Mucosa of descending colon (tissue), 3 donors: ENCODE measurements around the gene PSMB5. TPM values are rescaled to one million over a fixed set of nuclear protein-coding genes. Genes with fewer than 3 reads are reported as not detected.

Source experiments
- ATAC-seq: fragments of 200-7000 bp; cut with Tn5 transposase; one replicate; pipeline ENCODE4 v1.9.1; 2020; ENCODE audit warnings: mild to moderate bottlenecking, moderate library complexity
- DNase-seq, 3 donors: peaks; one replicate each; pipeline ENCODE4 v3.0.0-alpha.2; 2020
- H3K36me3 ChIP-seq: fragments of 200-600 bp; one replicate; pipeline ENCODE4 v1.8.0; 2021; ENCODE audit warnings: low read depth, mild to moderate bottlenecking
- H3K4me1 ChIP-seq: fragments of 200-600 bp; one replicate; pipeline ENCODE4 v1.8.0; 2021; ENCODE audit warnings: low read depth, mild to moderate bottlenecking
- H3K4me3 ChIP-seq: fragments of 200-600 bp; one replicate; pipeline ENCODE4 v1.8.0; 2021; ENCODE audit warnings: mild to moderate bottlenecking
- H3K9me3 ChIP-seq: fragments of 200-600 bp; one replicate; pipeline ENCODE4 v1.8.0; 2021; ENCODE audit warnings: mild to moderate bottlenecking
- CTCF ChIP-seq: fragments of 200-600 bp; IDR thresholded peaks from one replicate; pipeline ENCODE4 v1.8.0; 2022; ENCODE audit warnings: antibody characterized with exemption, mild to moderate bottlenecking
- intact Hi-C, 2 donors: fragments of 100-400 bp; cut with DNase I in 1 of 2; cut with micrococcal nuclease in 1 of 2; formaldehyde crosslinking; loops; one replicate each; pipeline versions ENCODE4 v1.11.0 to v1.11.1; 2022; cut with DNase I, micrococcal nuclease
- total RNA-seq, 3 donors: library from RNA; stranded (reverse); fragmentation: NEBNext Ultra II Directional in 2 of 3; extraction: Animal tissue kit (Norgen Biotek cat#: 25700) in 2 of 3; gene quantifications; one replicate each; pipeline versions ENCODE4 v1.2.1 to v1.2.4, GENCODE V29; 2021 to 2023
- donor health status: DM: no; HTN: no; CAD: no; lungs with moderate emphysema.
- donor health status: DM: no; HTN: no; CAD: no.
- donor health status: DM: no; HTN: yes; CAD: no.

PSMB5 gene
- total RNA-seq, 3 donors from 2014 or later = 54.4 to 94.3 (median 92.5) TPM

DNA sequence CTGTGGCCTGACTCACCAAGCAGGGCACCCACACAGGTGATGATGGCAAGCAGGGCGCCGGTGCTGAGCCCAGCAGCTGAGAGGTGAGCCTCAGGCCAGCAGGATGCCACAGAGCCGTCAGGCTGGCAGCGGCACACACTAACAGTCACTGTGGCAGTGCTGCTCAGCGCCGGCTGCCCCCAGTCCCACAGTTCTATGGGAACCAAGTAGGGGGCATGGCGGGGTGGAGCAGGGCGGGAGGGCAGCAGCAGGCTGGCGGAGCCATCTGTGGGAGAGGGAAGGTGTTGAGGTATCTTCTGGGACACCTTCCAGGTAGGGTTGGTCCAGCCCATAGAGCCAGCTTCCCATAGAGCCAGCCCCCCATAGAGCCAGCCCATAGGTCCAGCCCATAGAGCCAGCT lies 14.3 kb upstream of the PSMB5 start:
- TF ChIP-seq CTCF = no peak
- ATAC-seq (no peak), DNase-seq (no peak)
- Histone ChIP-seq H3K9me3 (no peaks in the 10 kb centered on the region), H3K4me1 (no peaks in the 10 kb centered on the region), H3K36me3 (no peaks in the 10 kb centered on the region), H3K4me3 (no peak overlapping the region)
- intact Hi-C loops = no loop called here

DNA sequence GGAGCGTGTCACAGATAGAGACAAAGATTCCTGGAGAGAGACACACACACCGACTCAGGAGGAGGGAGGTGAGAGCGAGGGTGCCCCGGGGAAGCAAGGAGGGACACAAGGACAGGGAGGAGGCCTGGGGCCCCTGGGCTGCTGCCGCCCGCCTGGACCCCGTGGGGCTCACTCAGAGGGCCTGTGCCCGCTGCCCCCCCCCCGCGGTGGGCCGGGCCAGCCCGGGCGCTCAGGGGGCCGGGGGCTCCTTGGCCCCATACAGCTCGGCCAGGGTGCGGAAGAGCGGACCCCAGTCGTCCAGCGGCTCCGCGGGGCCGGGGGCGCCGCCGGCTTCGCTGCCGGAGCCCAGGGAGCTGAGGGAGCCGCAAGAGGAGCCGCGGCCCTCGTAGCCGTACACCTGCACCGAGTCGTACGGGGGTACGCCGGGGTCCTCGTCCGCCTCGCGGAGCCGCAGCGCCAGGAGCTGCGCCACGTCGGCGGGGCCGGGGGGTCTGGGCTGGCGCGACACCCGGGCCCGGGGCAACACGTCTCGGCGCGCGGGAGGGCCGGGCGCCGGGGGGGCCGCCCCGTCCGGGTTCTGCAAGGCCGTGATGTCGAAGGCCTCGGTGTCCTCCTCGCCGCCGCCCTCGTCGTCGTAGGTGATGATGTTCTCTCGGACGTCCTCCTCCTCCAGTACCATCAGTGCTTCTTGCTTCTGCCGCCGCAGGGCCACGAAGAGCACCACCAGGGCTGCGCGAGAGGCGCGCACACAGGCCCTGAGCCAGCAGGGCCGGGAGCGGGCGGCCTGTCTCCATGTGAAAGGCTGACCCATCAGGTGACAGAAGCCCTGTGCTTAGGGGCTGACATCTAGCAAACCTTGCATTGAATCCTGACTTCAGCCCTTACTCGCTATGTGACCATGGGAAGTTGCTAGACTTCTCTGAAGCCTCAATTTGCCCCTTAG lies 13.3 kb upstream of the PSMB5 start:
- no peaks in the 10 kb centered on the region for H3K4me1 ChIP-seq
- H3K9me3 ChIP-seq = no peaks in the 10 kb centered on the region
- no peaks in the 10 kb centered on the region for H3K36me3 ChIP-seq
- no peak for TF ChIP-seq CTCF
- no peak overlapping the region for H3K4me3 ChIP-seq
- DNase-seq (no peak), ATAC-seq (no peak)
- intact Hi-C loops = no loop called here

DNA sequence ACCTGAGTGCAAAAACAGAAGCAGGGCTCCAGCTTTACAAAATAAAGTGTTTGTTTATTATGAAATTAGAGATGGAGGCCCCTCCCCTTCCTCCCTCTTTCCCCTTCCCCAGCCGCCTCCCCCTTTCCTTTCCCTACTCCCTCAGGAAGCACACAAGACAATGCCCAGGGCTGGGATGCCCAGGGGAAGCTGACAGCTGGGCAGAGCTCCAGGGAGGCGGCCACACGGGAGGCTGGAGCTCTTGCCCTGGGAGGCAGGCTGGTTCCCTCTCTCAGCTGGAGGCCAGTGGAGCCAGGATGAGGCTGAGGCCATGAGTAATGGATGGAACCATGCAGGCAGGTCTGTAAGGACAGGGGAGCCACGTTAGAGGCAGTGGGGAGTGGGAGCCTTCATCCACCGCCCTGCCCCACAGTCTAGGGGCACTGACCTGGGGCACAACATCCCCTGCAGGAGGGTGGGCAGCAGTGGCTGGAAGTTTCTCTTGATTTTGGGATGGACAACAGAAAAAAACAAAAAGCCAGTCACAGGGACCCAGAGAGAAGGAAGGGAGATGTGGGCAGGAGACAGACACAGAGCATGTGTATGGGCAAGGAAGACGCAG lies 12.4 kb upstream of the PSMB5 start:
- no peaks in the 10 kb centered on the region for H3K4me1 ChIP-seq
- H3K4me3 ChIP-seq = no peak overlapping the region
- no peaks in the 10 kb centered on the region for H3K36me3 ChIP-seq
- intact Hi-C loops = no loop called here
- ATAC-seq (no peak), DNase-seq (no peak)
- no peak for TF ChIP-seq CTCF
- no peaks in the 10 kb centered on the region for H3K9me3 ChIP-seq

DNA sequence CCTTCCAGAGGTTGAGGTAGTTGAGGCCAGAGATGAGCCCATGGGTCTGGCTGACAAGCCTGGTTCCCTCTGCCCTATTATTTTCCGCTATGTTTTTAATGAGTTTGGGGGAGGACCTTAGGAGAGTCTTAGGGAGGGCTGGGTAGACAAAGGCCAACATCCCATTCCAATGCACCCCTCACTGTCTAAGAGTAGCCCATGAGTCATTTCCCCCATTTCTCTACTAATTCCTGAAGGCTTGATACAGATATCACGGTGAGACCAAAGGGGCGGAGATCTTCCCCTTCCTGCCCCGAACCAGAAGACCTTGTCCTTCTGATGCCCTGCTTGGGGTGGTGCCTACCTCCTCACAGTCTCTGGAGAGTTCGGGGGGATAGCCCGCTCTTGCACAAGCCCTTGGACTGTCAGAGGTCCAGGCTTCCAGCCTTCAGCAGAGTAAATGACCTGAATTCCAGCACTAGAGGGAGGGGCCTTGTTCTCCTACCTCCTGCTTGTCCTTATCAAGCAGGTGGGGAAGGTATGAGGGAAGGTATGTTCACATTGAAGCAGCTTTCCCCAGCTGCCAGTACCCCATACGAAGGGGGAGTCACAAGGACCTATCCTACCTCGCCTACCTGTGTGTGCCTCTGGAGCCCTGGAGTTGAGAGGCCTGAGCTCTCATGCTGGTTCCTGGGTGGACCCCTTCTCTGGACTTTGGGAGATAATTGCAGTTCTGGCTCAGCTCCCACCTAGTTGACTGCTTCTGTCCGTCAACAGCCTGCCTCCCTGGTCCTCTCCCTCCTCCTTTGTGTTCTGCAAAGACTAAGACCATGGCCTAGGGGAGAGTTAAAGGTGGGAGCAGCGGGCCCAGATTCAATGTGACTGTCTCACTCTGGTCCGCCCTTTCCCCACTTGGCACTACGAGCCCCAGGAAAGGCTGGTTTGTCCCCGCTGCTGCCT lies 11.0 kb upstream of the PSMB5 start:
- intact Hi-C loops = no loop called here
- DNase-seq (no peak), ATAC-seq (no peak)
- no peak for TF ChIP-seq CTCF
- H3K4me3 ChIP-seq = no peak overlapping the region
- H3K36me3 ChIP-seq = no peaks in the 10 kb centered on the region
- no peaks in the 10 kb centered on the region for H3K9me3 ChIP-seq
- H3K4me1 ChIP-seq = no peaks in the 10 kb centered on the region

DNA sequence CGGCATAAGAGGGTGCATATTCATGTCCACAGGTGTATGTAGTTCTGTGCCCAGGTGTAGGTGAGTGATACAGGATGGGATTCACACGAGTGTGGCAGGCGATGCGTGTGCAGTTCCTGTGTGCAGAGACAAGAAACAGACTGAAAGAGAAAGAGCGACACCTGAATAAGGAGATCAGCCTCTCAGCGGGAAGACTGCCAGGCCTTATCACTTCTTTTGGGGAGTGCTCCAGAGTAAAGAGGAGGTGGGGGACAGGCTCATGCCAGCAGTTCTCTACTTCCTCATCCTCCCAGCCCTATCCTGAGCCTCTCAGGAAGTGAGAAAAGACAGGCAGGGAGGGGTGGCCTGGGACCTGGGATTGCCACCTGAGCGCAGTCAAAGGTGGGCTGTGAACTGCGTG lies 10.1 kb upstream of the PSMB5 start:
- no peak for TF ChIP-seq CTCF
- ATAC-seq (peak; percentile 47), DNase-seq (no peak)
- intact Hi-C loops = no loop called here
- no peak overlapping the region for H3K4me3 ChIP-seq
- no peaks in the 10 kb centered on the region for H3K4me1 ChIP-seq
- no peaks in the 10 kb centered on the region for H3K9me3 ChIP-seq
- H3K36me3 ChIP-seq = no peaks in the 10 kb centered on the region
